Measurements from ENCODE around the gene EHBP1.

The EHBP1 gene

DNA sequence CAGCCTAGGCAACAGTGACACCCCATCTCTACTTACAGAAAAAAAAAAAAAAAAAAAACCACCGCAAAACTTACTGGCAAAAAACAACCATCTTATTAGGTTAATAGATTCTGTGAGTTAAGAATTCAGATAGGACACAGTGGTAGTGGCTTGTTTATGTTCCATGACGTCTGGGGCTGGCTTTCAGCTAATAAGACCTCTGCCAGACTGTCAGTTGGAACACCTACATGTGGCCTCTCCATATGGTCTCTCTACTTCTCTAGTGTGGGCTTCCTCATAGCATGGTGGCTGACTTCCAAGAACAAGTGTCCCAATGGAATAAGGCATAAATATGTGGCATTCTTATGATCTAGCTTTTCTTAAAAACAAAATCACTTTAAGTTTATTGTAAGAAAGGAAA lies 251.1 kb downstream of the EHBP1 start:
- H3K4me3 ChIP-seq (replicated peaks in 1 of 2; ENCODE audit: low read depth in 2 of 2, low read length in 2 of 2), result no peak overlapping the region
- TF ChIP-seq, protein P1, sequence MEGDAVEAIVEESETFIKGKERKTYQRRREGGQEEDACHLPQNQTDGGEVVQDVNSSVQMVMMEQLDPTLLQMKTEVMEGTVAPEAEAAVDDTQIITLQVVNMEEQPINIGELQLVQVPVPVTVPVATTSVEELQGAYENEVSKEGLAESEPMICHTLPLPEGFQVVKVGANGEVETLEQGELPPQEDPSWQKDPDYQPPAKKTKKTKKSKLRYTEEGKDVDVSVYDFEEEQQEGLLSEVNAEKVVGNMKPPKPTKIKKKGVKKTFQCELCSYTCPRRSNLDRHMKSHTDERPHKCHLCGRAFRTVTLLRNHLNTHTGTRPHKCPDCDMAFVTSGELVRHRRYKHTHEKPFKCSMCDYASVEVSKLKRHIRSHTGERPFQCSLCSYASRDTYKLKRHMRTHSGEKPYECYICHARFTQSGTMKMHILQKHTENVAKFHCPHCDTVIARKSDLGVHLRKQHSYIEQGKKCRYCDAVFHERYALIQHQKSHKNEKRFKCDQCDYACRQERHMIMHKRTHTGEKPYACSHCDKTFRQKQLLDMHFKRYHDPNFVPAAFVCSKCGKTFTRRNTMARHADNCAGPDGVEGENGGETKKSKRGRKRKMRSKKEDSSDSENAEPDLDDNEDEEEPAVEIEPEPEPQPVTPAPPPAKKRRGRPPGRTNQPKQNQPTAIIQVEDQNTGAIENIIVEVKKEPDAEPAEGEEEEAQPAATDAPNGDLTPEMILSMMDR (IDR thresholded peaks at IDR 0.05; ENCODE audit: low read depth, low read length), result no peak
- peak in 1 of 2 donors; percentile 10 for DNase-seq (ENCODE audit: low read depth in 2 of 2)

GRCh38 chr2:62958206-62958605 lies 252.7 kb downstream of the EHBP1 start:
- no peak overlapping the region for H3K4me3 ChIP-seq (replicated peaks in 1 of 2; ENCODE audit: low read depth in 2 of 2, low read length in 2 of 2)
- TF ChIP-seq, protein P1 (IDR thresholded peaks at IDR 0.05; ENCODE audit: low read depth, low read length), result no peak
- DNase-seq (ENCODE audit: low read depth in 2 of 2), result no peak

GRCh38 chr2:62964050-62964449 lies 258.5 kb downstream of the EHBP1 start:
- DNase-seq (ENCODE audit: low read depth in 2 of 2), result no peak
- TF ChIP-seq, protein P1 (IDR thresholded peaks at IDR 0.05; ENCODE audit: low read depth, low read length), result no peak

GRCh38 chr2:62964671-62965070 lies 259.2 kb downstream of the EHBP1 start:
- no peak for DNase-seq (ENCODE audit: low read depth in 2 of 2)
- TF ChIP-seq, protein P1 (IDR thresholded peaks at IDR 0.05; ENCODE audit: low read depth, low read length), result no peak
- no peak overlapping the region for H3K4me3 ChIP-seq (replicated peaks in 1 of 2; ENCODE audit: low read depth in 2 of 2, low read length in 2 of 2)

More at GRCh38 chr2:62964050-62964449, 258.5 kb downstream of the EHBP1 start:
- no peak overlapping the region for H3K4me3 ChIP-seq (replicated peaks in 1 of 2; ENCODE audit: low read depth in 2 of 2, low read length in 2 of 2)

GRCh38 chr2:62966991-62967390 lies 261.5 kb downstream of the EHBP1 start:
- TF ChIP-seq, protein P1 (IDR thresholded peaks at IDR 0.05; ENCODE audit: low read depth, low read length), result no peak
- DNase-seq (ENCODE audit: low read depth in 2 of 2), result no peak
- H3K4me3 ChIP-seq (replicated peaks in 1 of 2; ENCODE audit: low read depth in 2 of 2, low read length in 2 of 2), result no peak overlapping the region

DNA sequence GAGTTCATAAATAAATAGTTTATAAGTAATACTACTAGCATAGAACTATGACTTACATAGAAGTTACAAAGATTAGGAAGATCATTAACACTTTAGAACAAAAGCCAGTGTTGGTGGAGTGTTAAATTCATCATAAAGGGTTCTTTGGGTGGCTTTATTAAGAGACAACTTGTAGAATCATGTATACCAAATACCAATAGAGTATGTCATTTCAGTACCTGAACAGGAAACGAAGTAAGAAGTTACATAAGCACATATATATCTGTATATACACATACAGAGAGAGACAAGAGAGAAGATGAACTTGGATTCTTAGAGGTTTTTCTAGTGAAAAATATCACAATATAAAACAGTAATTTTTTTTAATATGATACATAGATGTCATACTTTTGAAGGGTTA lies 262.7 kb downstream of the EHBP1 start:
- TF ChIP-seq, protein P1 (IDR thresholded peaks at IDR 0.05; ENCODE audit: low read depth, low read length), result no peak

GRCh38 chr2:62968668-62969067 lies 263.2 kb downstream of the EHBP1 start:
- DNase-seq (ENCODE audit: low read depth in 2 of 2), result no peak
- TF ChIP-seq, protein P1 (IDR thresholded peaks at IDR 0.05; ENCODE audit: low read depth, low read length), result no peak
- no peak overlapping the region for H3K4me3 ChIP-seq (replicated peaks in 1 of 2; ENCODE audit: low read depth in 2 of 2, low read length in 2 of 2)

More for the DNA sequence above, 262.7 kb downstream of the EHBP1 start:
- no peak for DNase-seq (ENCODE audit: low read depth in 2 of 2)
- no peak overlapping the region for H3K4me3 ChIP-seq (replicated peaks in 1 of 2; ENCODE audit: low read depth in 2 of 2, low read length in 2 of 2)

Measured in cardiac fibroblast (primary cell).